ENCODE measurements around the gene OR10AD1. TPM values are rescaled to one million over a fixed set of nuclear protein-coding genes. Genes with fewer than 3 reads are reported as not detected.

Gene OR10AD1
- total and polyA plus RNA-seq, 9 of the 15 experiments (the other 6 are each of a cell fraction or from before 2014, with no cell fraction given), result not detected

DNA sequence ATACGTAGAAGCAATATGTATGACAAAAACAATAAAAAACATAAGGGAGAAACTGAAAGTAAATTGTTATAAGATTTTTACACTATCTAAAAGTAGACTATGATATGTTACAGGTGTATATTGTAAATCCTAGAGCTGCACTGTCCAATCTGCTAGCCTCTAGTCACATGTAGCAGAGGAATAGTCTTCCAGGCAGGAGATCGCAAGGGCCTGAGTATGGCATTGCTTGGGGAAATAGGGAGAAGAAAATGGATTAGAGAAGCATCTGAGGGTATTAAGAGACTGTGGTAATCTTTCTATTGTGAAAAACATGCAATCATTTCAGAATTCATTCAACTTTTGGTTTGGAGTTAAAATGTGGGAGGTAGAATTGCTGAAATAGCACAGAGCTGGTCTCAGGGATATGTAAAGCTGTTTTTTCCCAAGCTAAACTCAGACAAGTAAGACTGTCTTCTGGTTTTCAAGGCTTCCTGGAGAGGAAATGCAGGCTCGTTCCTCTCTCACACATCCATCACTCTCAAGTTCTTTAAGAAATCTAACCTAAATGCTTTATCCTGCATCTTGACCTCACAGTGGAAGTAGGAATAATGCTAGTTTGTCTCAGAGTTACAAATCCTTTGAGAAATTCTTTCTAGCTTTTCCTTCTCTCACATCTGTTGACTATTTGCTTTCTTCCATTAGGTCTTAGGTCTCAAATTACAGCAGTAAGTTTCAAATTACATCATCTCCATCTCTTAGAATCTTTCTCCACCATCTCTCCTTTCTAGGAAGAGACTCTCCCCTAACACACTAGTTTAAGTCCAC lies 27.3 kb downstream of the OR10AD1 start (continued):
- TF ChIP-seq, protein P1, sequence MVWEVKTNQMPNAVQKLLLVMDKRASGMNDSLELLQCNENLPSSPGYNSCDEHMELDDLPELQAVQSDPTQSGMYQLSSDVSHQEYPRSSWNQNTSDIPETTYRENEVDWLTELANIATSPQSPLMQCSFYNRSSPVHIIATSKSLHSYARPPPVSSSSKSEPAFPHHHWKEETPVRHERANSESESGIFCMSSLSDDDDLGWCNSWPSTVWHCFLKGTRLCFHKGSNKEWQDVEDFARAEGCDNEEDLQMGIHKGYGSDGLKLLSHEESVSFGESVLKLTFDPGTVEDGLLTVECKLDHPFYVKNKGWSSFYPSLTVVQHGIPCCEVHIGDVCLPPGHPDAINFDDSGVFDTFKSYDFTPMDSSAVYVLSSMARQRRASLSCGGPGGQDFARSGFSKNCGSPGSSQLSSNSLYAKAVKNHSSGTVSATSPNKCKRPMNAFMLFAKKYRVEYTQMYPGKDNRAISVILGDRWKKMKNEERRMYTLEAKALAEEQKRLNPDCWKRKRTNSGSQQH (CRISPR knock-in tag; IDR thresholded peaks at IDR 0.05), result no peak
- TF ChIP-seq BRD9 (IDR thresholded peaks at IDR 0.05; ENCODE audit: low read depth, partially characterized antibody), result peak; percentile 77
- no peak for TF ChIP-seq SETDB1 (IDR thresholded peaks at IDR 0.05; ENCODE audit: low read length)
- TF ChIP-seq SOX6 (IDR thresholded peaks at IDR 0.05), result peak; percentile 35; the same call in 1 of the 2 replicates
- peak; percentile 74; the same call in 1 of the 2 replicates for TF ChIP-seq ZSCAN32 (CRISPR knock-in tag; IDR thresholded peaks at IDR 0.05)
- no peak; the same call in 1 of the 2 replicates for TF ChIP-seq CEBPG (CRISPR knock-in tag; IDR thresholded peaks at IDR 0.05)
- peak; percentile 68 to 94 for TF ChIP-seq CEBPG (tag; conservative IDR thresholded peaks at IDR 0.05 in 1 of 2, IDR thresholded peaks at IDR 0.05 in 1 of 2)
- TF ChIP-seq, protein P2, sequence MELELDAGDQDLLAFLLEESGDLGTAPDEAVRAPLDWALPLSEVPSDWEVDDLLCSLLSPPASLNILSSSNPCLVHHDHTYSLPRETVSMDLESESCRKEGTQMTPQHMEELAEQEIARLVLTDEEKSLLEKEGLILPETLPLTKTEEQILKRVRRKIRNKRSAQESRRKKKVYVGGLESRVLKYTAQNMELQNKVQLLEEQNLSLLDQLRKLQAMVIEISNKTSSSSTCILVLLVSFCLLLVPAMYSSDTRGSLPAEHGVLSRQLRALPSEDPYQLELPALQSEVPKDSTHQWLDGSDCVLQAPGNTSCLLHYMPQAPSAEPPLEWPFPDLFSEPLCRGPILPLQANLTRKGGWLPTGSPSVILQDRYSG (tag; conservative IDR thresholded peaks at IDR 0.05; ENCODE audit: low read depth), result no peak
- peak; percentile 51; the same call in 1 of the 2 replicates for TF ChIP-seq ARID1B (IDR thresholded peaks at IDR 0.05)
- peak; percentile 53; the same call in 1 of the 2 replicates for TF ChIP-seq JUND (IDR thresholded peaks at IDR 0.05; ENCODE audit: borderline replicate concordance, low read depth, low read length)
- TF ChIP-seq JUND (tag; IDR thresholded peaks at IDR 0.05; ENCODE audit: borderline replicate concordance, low read depth, low read length), result peak; percentile 31; the same call in 2 of the 3 replicates
- TF ChIP-seq CBX5 (IDR thresholded peaks at IDR 0.05; ENCODE audit: borderline replicate concordance, low read depth), result no peak
- TF ChIP-seq, protein P3, sequence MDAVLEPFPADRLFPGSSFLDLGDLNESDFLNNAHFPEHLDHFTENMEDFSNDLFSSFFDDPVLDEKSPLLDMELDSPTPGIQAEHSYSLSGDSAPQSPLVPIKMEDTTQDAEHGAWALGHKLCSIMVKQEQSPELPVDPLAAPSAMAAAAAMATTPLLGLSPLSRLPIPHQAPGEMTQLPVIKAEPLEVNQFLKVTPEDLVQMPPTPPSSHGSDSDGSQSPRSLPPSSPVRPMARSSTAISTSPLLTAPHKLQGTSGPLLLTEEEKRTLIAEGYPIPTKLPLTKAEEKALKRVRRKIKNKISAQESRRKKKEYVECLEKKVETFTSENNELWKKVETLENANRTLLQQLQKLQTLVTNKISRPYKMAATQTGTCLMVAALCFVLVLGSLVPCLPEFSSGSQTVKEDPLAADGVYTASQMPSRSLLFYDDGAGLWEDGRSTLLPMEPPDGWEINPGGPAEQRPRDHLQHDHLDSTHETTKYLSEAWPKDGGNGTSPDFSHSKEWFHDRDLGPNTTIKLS (IDR thresholded peaks at IDR 0.05; ENCODE audit: borderline replicate concordance, low read depth), result no peak
- no peak for TF ChIP-seq FOXK2 (conservative IDR thresholded peaks at IDR 0.05 in 1 of 2, IDR thresholded peaks at IDR 0.05 in 1 of 2; ENCODE audit: low read depth in 2 of 2)

Measured in K562 (cell line).